Cortex of kidney (tissue), 1 donor: ENCODE results near the gene RHEB.

Source experiments
- DNase-seq: peaks from one replicate; lab custom pipeline; 2025; lab: John Stamatoyannopoulos, UW

RHEB gene

GRCh38 chr7:151448261-151449252 is 71.1 kb downstream of the RHEB start:
- no peak for DNase-seq

- no peak for DNase-seq
Observed at GRCh38 chr7:151447901-151448260, 71.8 kb downstream of the RHEB start.

- no peak for DNase-seq
Observed at GRCh38 chr7:151447312-151447711, 72.4 kb downstream of the RHEB start.

- no peak for DNase-seq
Observed at GRCh38 chr7:151446412-151446811, 73.3 kb downstream of the RHEB start.

- no peak for DNase-seq
Observed at GRCh38 chr7:151444632-151445031, 75.1 kb downstream of the RHEB start.

GRCh38 chr7:151442776-151443496 is 76.8 kb downstream of the RHEB start:
- DNase-seq, result no peak

GRCh38 chr7:151440799-151441445 is 78.8 kb downstream of the RHEB start:
- no peak for DNase-seq

- no peak for DNase-seq
Observed at GRCh38 chr7:151439855-151440798, 79.6 kb downstream of the RHEB start, which contains the start of gene CRYGN. CRYGN (minus strand) TSS chr7:151440141; CDS start chr7:151439917, 224 bp downstream.

- no peak for DNase-seq
Observed at GRCh38 chr7:151438864-151439601, 80.7 kb downstream of the RHEB start.

GRCh38 chr7:151437866-151438516 is 81.7 kb downstream of the RHEB start:
- no peak for DNase-seq

GRCh38 chr7:151437159-151437553 is 82.5 kb downstream of the RHEB start:
- no peak for DNase-seq

- DNase-seq, result no peak
Observed at GRCh38 chr7:151436446-151437158, 83.1 kb downstream of the RHEB start.

- no peak for DNase-seq
Observed at GRCh38 chr7:151435971-151436370, 83.7 kb downstream of the RHEB start.

- DNase-seq, result no peak
Observed at GRCh38 chr7:151435103-151435916, 84.4 kb downstream of the RHEB start.

- DNase-seq, result no peak
Observed at GRCh38 chr7:151434549-151434948, 85.1 kb downstream of the RHEB start.

- no peak for DNase-seq
Observed at GRCh38 chr7:151433721-151434400, 85.8 kb downstream of the RHEB start.

- DNase-seq, result no peak
Observed at GRCh38 chr7:151432658-151433521, 86.8 kb downstream of the RHEB start.
